Measurements from ENCODE around the gene MAP7D3. TPM values are rescaled to one million over a fixed set of nuclear protein-coding genes. Genes with fewer than 3 reads are reported as not detected.

MAP7D3 gene
- total and polyA plus RNA-seq, 10 of the 15 experiments (the other 5 are each of a cell fraction or from before 2014, with no cell fraction given) = 9.1 to 24.0 (median 11.0) TPM

- TF ChIP-seq ATF3 (IDR thresholded peaks at IDR 0.05; ENCODE audit: borderline replicate concordance, extremely low read depth, low read depth, low read length) (no peak), HDGF (IDR thresholded peaks at IDR 0.05) (no peak), ATF2 (IDR thresholded peaks at IDR 0.05; ENCODE audit: low read length) (no peak), PBX3 (IDR thresholded peaks at IDR 0.05; ENCODE audit: insufficient replicate concordance, low read depth, low read length) (no peak)
These were observed 87.5 kb downstream of the MAP7D3 start (continued) for GRCh38 chrX:136163689-136164088.

Other genes starting within 250 kb of the MAP7D3 start
- 0.34 TPM in 1 of 2 replicates, not detected in the other for gene FHL1, start 103.9 kb downstream of the MAP7D3 start, total RNA-seq (2014; rRNA removed)
- not detected in 2 replicates for gene FHL1, start 103.9 kb downstream of the MAP7D3 start, total RNA-seq (2014; rRNA removed; fragmentation: Illumina TruSeq; extraction: Trizol)
- gene FHL1, start 103.9 kb downstream of the MAP7D3 start, total RNA-seq (2021) = 0.45 and 0.59 TPM in 2 replicates
- 0.09 and 0.14 TPM in 2 replicates for gene FHL1, start 103.9 kb downstream of the MAP7D3 start, polyA plus RNA-seq (2011; rRNA removed)
- gene FHL1, start 103.9 kb downstream of the MAP7D3 start, polyA plus RNA-seq (2014; fragmentation: Illumina TruSeq; extraction: Trizol) = 0.13 TPM in 1 of 2 replicates, not detected in the other
- under 1 TPM; 0.13 to 0.53 TPM for gene FHL1, start 103.9 kb downstream of the MAP7D3 start, polyA plus RNA-seq (2014; fragmentation: Nextera tagmentation; extraction: Ambion mirVana)
- 0.46 TPM in 1 of 2 replicates, not detected in the other for gene FHL1, start 103.9 kb downstream of the MAP7D3 start, polyA plus RNA-seq (2014; rRNA removed)
- under 1 TPM; 0.33 to 0.48 TPM for gene FHL1, start 103.9 kb downstream of the MAP7D3 start, polyA plus RNA-seq (2016; fragmentation: Nextera tagmentation; extraction: Ambion mirVana)
- gene ADGRG4, start 49.6 kb upstream of the MAP7D3 start, total RNA-seq (2014; rRNA removed) = not detected in 2 replicates
- not detected in 2 replicates for gene ADGRG4, start 49.6 kb upstream of the MAP7D3 start, total RNA-seq (2014; rRNA removed; fragmentation: Illumina TruSeq; extraction: Trizol)
- gene ADGRG4, start 49.6 kb upstream of the MAP7D3 start, total RNA-seq (2021) = not detected in 2 replicates
- gene ADGRG4, start 49.6 kb upstream of the MAP7D3 start, polyA plus RNA-seq (2011; rRNA removed) = not detected in 2 replicates
- not detected in 2 replicates for gene ADGRG4, start 49.6 kb upstream of the MAP7D3 start, polyA plus RNA-seq (2014; fragmentation: Illumina TruSeq; extraction: Trizol)
- gene ADGRG4, start 49.6 kb upstream of the MAP7D3 start, polyA plus RNA-seq (2014; fragmentation: Nextera tagmentation; extraction: Ambion mirVana) = not detected
- gene ADGRG4, start 49.6 kb upstream of the MAP7D3 start, polyA plus RNA-seq (2014; rRNA removed) = not detected in 2 replicates
- gene ADGRG4, start 49.6 kb upstream of the MAP7D3 start, polyA plus RNA-seq (2016; fragmentation: Nextera tagmentation; extraction: Ambion mirVana) = not detected
- not detected in 2 replicates for gene BRS3, start 236.5 kb upstream of the MAP7D3 start, total RNA-seq (2014; rRNA removed)
- not detected in 2 replicates for gene BRS3, start 236.5 kb upstream of the MAP7D3 start, total RNA-seq (2014; rRNA removed; fragmentation: Illumina TruSeq; extraction: Trizol)
- not detected in 2 replicates for gene BRS3, start 236.5 kb upstream of the MAP7D3 start, total RNA-seq (2021)
- not detected in 2 replicates for gene BRS3, start 236.5 kb upstream of the MAP7D3 start, polyA plus RNA-seq (2011; rRNA removed)
- gene BRS3, start 236.5 kb upstream of the MAP7D3 start, polyA plus RNA-seq (2014; fragmentation: Illumina TruSeq; extraction: Trizol) = not detected in 2 replicates
- not detected for gene BRS3, start 236.5 kb upstream of the MAP7D3 start, polyA plus RNA-seq (2014; fragmentation: Nextera tagmentation; extraction: Ambion mirVana)
- gene BRS3, start 236.5 kb upstream of the MAP7D3 start, polyA plus RNA-seq (2014; rRNA removed) = not detected in 2 replicates
- not detected for gene BRS3, start 236.5 kb upstream of the MAP7D3 start, polyA plus RNA-seq (2016; fragmentation: Nextera tagmentation; extraction: Ambion mirVana)
- 28.2 and 29.7 TPM in 2 replicates for gene HTATSF1, start 246.2 kb upstream of the MAP7D3 start, total RNA-seq (2014; rRNA removed)
- 44.2 and 45.8 TPM in 2 replicates for gene HTATSF1, start 246.2 kb upstream of the MAP7D3 start, total RNA-seq (2014; rRNA removed; fragmentation: Illumina TruSeq; extraction: Trizol)
- 24.2 and 24.8 TPM in 2 replicates for gene HTATSF1, start 246.2 kb upstream of the MAP7D3 start, total RNA-seq (2021)
- gene HTATSF1, start 246.2 kb upstream of the MAP7D3 start, polyA plus RNA-seq (2011; rRNA removed) = 1.9 and 2.2 TPM in 2 replicates
- gene HTATSF1, start 246.2 kb upstream of the MAP7D3 start, polyA plus RNA-seq (2014; fragmentation: Illumina TruSeq; extraction: Trizol) = 51.7 and 56.2 TPM in 2 replicates
- 10 to 100 TPM; 13.2 to 26.9 TPM for gene HTATSF1, start 246.2 kb upstream of the MAP7D3 start, polyA plus RNA-seq (2014; fragmentation: Nextera tagmentation; extraction: Ambion mirVana)
- 13.7 and 14.3 TPM in 2 replicates for gene HTATSF1, start 246.2 kb upstream of the MAP7D3 start, polyA plus RNA-seq (2014; rRNA removed)
- 10 to 100 TPM; 54.9 to 59.8 TPM for gene HTATSF1, start 246.2 kb upstream of the MAP7D3 start, polyA plus RNA-seq (2016; fragmentation: Nextera tagmentation; extraction: Ambion mirVana)

Measured in GM12878 (cell line).